NCI-H526 (cell line): ENCODE results near the gene PRRX2.
A peak's percentile ranks its signal among the peaks of the same experiment; 100 is the strongest.

Experiments used
- DNase-seq, 2 experiments: peaks; one replicate each; lab custom pipeline; 2025; lab: John Stamatoyannopoulos, UW

Gene PRRX2

GRCh38 chr9:129709438-129710168, 44.2 kb downstream of the PRRX2 start:
- DNase-seq = no peak

DNA sequence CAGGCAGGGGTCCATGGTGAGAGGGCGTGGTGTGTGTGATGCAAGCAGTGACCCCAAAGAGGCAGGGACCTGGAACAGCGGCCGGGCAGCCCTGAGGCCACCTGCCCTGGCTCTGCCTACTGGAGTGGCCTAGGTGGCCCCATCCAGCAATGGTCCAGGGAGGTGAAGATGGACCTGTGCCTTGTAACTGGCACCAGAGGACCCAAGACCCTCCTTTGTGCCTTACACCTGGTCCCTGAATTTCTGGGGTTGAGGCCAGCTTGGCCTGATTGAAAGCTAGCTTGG, 44.7 kb downstream of the PRRX2 start:
- no peak for DNase-seq

DNA sequence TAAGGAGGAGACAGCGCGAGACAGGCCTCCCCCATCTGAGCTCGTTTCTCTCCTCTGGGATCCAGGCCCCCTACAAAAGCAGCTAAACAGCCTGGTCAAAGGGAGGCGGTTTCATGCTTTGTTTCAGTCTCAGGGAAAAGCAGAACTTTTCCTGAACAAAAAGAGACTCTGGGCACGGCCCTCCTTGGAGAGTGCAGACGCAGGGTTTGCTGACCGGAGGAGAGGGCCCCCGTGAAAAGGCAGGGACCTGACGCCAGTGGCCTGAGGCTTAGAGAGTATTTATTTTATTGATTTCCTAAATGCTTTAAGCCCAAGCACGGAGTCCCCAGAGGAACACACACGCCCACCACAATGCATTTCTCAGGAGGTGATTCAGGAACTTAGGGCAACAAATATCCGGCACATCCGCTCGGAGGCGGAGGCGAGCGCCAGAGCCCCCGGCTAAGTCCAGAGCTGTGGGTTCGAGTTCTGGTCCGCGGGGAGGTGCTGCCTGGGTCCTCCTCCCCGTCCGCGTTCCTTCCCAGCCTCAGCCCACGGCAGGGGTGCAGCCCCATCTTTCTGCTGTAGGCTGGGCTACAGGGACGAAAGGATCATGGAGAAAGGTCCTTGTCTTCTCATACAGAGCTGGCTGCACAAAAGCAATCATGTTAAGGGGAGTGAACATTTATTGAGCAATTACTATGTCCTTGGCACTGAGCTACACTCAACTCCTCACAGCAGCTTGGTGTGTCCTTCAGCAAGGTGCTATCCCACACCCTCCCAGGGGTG, 47.4 kb downstream of the PRRX2 start:
- no peak for DNase-seq

DNA sequence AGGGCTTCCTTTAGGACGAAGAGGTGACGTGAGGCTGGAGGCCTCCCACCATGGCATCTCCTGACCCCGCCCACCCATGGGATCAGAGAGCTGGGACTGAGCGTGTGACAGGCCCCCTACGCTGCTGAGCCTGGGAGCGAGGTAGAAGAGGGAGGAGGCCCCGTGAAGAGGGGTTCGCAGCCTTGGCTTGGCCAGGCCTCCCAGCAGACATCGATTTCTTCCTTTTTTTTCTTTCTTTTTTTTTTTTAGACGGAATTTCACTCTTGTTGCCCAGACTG, 47.9 kb downstream of the PRRX2 start:
- no peak for DNase-seq

- DNase-seq = no peak
These were observed 49.1 kb downstream of the PRRX2 start for GRCh38 chr9:129714511-129715061.

- no peak for DNase-seq
These were observed 50.6 kb downstream of the PRRX2 start for GRCh38 chr9:129716091-129716490.

DNA sequence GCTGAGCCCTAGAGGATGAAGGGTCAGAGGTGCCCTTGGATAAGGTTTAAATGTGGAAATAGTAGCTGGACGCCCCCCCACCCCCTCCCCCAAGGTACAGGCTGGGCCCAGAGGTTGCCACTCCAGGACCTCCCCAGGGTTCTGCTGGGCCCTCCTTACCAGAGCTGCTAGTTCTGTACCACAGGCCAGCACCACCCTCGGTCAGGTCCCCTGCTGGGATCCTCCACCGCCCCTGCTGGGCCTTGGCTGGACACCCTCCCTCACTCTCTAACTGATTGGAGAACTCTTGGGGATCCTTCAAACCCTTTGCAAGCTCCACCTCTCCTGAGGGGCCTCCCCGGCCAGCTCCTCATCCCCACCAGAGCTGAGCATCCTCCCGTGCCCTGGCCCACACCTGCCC, 52.5 kb downstream of the PRRX2 start:
- no peak for DNase-seq

GRCh38 chr9:129718647-129719046, 53.2 kb downstream of the PRRX2 start:
- DNase-seq = no peak

- DNase-seq = no peak
These were observed 53.7 kb downstream of the PRRX2 start for GRCh38 chr9:129719135-129719534.

DNA sequence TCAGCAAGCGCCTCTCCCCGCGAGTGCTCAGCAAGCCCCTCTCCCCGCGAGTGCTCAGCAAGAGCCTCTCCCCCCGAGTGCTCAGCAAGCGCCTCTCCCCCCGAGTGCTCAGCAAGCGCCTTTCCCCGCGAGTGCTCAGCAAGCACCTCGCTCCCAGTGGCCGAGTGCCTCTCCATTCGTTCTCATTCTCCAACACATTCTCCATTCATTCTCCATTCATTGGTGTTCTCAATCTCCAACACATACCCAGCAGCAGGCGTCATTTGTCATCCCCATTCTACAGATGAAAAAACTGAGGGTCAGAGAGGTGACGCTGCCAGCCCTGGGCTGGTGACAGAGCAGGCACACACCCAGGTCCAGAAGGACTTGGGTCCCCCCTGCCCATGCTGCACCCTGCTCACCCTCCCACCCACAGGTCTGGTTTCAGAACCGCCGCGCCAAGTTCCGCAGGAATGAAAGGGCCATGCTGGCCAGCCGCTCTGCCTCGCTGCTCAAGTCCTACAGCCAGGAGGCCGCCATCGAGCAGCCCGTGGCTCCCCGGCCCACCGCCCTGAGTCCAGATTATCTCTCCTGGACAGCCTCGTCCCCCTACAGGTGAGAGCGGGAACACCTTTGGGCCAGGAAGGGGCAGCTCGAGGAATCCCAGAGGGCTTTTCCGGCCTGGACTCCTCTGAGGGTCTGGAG, 54.9 kb downstream of the PRRX2 start:
- peak in 1 of 2 experiments; percentile 15 for DNase-seq

GRCh38 chr9:129720865-129721545, 55.6 kb downstream of the PRRX2 start:
- no peak for DNase-seq

DNA sequence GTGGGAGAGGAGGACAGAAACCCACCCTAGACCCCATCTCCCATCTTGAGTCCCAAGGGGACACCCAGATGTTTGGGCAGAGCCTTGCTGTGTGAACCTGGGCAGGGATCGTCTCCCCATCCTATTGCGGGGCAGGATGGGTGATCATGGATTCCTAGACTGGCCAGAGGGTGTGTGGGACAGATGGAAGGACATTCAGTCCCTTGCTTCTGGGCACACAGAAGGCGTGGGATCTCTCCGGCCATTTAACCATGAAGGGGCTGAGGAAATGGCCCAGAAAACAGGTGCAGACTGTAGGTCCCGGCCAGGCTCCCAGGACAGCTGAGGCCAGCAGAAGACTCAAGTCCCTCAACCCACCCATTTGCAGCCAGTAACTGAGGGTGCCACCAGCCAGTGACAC, 57.5 kb downstream of the PRRX2 start:
- no peak for DNase-seq

DNA sequence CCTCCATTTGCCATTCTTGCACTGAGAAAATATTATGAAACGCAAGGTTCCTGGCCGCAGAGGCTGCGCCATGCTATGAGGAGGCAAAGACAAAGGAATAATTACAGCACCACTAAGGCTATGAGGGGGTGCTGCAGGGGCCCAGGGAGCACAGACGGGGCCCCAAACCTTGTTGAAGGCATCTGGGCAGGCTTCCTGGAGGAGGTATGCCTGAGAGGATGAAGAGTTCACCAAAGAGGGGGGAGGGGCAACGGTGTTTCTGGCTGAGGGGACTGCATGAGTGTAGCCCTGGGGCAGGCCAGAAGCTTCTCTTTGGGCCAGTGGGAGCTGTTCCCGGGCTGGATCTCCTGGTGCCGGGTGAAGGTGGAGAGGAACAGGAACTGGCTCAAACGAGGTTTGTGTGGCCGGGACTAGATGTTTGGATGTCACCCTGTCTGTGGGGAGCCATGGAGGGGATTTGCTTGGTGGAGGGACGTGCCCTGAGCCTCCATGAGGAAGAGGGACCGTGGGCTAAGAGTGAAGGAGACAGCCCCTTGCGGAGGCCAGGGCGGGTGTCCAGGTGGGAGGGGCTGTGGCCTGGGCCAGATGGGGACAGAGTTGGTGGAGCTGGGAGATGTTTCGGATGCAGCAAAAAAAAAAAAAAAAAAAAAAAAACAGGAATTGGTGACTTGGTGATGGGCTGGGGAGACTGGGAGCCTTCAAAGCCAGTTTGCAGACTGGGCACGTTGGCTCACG, 59.2 kb downstream of the PRRX2 start:
- no peak for DNase-seq

DNA sequence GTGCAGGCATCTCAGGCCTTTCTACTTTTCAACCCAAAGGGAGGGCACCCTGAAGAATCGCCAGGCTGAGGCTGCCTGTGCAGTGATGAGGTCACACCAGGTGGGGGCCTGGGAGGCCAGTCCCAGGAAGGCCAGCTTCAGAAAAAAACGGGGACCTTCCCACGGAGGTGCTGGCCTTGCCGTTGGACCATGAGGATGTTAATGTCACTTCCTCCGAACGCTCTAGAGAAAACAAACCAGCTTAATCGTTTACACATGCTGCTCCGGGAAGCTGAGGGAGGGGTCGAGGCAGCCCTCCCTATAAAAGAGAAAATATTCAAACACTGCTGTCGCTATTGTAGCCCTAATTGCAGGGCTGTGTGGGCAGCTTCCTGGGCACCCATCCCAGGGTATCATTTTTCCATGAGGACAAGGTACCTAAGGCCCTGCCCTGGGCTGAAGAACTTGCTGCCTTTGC, 60.4 kb downstream of the PRRX2 start:
- no peak for DNase-seq

- DNase-seq = peak; percentile 60 to 84
These were observed 61.1 kb downstream of the PRRX2 start for GRCh38 chr9:129726322-129727160.

DNA sequence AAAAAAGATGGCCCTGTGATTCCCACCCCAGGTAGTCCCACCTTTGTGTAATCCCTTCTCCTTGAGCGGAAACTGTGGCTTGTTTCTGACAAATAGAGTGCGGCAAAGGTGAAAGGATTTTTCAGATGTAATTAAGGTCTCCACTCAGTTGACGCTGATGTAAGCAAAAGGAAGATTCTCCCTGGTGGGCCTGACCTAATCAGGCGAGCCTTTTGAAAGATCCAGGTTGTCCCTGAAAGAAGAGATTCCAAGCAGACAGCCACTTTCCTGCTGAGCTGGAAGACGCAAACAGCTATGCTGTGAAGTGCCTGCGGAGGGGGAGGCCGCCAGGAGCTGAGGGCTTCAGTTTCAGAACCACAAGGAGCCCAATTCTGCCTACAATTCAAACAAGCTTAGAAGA, 63.3 kb downstream of the PRRX2 start:
- DNase-seq = no peak

GRCh38 chr9:129731477-129732085, 66.1 kb downstream of the PRRX2 start:
- DNase-seq = no peak

GRCh38 chr9:129732100-129732499, 66.7 kb downstream of the PRRX2 start:
- DNase-seq = no peak

DNA sequence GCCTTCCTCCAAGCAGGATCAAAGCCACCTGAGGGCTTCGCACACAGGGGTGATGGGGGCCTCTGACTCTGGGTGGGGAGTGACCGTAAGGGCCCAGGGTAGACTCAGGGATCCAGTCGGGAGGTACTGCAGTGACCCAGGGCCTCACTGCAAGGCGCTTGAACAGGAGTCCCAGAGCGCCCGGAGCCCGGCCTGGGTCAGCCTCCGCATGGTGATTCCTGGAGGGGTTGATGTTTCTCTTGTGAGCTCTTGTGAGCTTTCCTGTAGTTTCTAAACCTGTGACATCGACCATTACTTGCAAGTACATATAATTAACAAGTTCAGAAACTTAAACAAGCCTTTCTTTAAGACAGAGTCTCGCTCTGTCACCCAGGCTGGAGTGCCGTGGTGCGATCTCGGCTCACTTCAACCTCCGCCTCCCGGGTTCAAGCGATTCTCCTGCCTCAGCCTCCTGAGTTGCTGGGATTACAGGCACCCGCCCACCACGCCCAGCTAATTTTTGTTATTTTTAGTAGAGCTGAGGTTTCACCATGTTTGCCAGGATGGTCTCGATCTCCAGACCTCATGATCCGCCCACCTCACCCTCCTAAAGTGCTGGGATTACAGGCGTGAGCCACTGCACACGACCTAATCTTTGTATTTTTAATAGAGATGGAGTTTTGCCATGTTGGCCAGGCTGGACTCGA, 67.6 kb downstream of the PRRX2 start:
- DNase-seq = no peak

DNA sequence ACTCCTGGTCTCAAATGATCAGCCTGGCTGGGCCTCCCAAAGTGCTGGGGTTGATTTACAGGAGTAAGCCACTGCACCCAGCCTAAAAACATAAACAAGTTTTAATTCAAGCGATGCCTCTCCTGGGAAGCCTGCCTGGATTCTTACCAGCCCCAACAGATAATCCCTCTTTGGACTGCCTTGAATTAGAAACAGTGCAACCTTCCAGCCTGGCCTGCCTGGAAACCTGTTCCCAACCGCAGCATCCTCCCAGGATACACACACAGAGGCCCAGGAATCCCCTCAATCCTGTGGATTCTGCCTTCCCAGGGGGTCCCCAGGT, 68.1 kb downstream of the PRRX2 start:
- DNase-seq = no peak
